Gastroesophageal sphincter (tissue), 4 donors: ENCODE measurements around the gene TBC1D2B. TPM values are rescaled to one million over a fixed set of nuclear protein-coding genes. Genes with fewer than 3 reads are reported as not detected.

Experiments used
- ATAC-seq: fragments of 150-250 bp; one replicate; pipeline ENCODE4 v1.9.1; 2016; ENCODE audit warnings: mild to moderate bottlenecking, moderate library complexity
- H3K27ac ChIP-seq, 4 donors: fragments of 200-600 bp; sonication (generic) in 3 of 4; 1 replicate in 3 of 4; 2 replicates in 1 of 4; pipeline ENCODE4 v1.5.1; 2016 to 2019
- H3K27me3 ChIP-seq: fragments of 200-600 bp; sonication (generic); one replicate; pipeline ENCODE4 v1.5.1; 2019
- H3K36me3 ChIP-seq, 2 donors: fragments of 200-600 bp; sonication (generic); one replicate each; pipeline ENCODE4 v1.5.1; 2019; ENCODE audit warnings: control low read depth in 1 of 2
- H3K4me1 ChIP-seq, 3 donors: fragments of 200-600 bp; sonication (generic); 1 replicate in 2 of 3; 2 replicates in 1 of 3; pipeline ENCODE4 v1.5.1; 2016 to 2019; ENCODE audit warnings: control low read depth in 2 of 3
- H3K4me3 ChIP-seq, 2 donors: fragments of 200-600 bp; sonication (generic); one replicate each; pipeline ENCODE4 v1.5.1; 2019; ENCODE audit warnings: mild to moderate bottlenecking in 1 of 2, moderate library complexity in 1 of 2
- H3K9me3 ChIP-seq, 3 donors: fragments of 200-600 bp; sonication (generic); one replicate each; pipeline ENCODE4 v1.5.1; 2017 to 2019; ENCODE audit warnings: control low read depth in 2 of 3
- CTCF ChIP-seq, 4 experiments: fragments of 200-600 bp in 2 of 4; fragments of 450-650 bp in 2 of 4; sonication (generic) in 1 of 4; IDR thresholded peaks; one replicate each; pipeline ENCODE4 v1.5.1; 2017 to 2019; ENCODE audit warnings: antibody characterized with exemption in 4 of 4, mild to moderate bottlenecking in 2 of 4, moderate library complexity in 2 of 4
- EP300 ChIP-seq: sonication (generic); formaldehyde crosslinking; IDR thresholded peaks from one replicate; pipeline ENCODE4 v1.6.1; 2017; ENCODE audit warnings: antibody characterized with exemption, mild to moderate bottlenecking
- POLR2A ChIP-seq, 2 donors: fragments of 450-650 bp; IDR thresholded peaks; one replicate each; pipeline ENCODE4 v1.6.1; 2017; ENCODE audit warnings: antibody characterized with exemption in 2 of 2, mild to moderate bottlenecking in 2 of 2, moderate library complexity in 1 of 2
- POLR2AphosphoS5 ChIP-seq: sonication (generic); formaldehyde crosslinking; IDR thresholded peaks from one replicate; pipeline ENCODE4 v1.6.1; 2017; ENCODE audit warnings: antibody characterized with exemption
- WGBS, 2 donors: methylation state at CpG; one replicate each; pipeline ENCODE4 v1.1.5; 2018; ENCODE audit warnings: low coverage in 1 of 2; 5-methylcytosine and 5-hydroxymethylcytosine counted together
- total RNA-seq, 4 donors: library from RNA; depleted of rRNA; stranded (reverse); fragments of >200 nt; gene quantifications; one replicate each; pipeline ENCODE4 v1.1.0, GENCODE V29; 2016

TBC1D2B gene
- total RNA-seq, 4 donors from 2014 or later = 36.9 to 51.7 (median 46.5) TPM

GRCh38 chr15:78021761-78022160 is 55.8 kb downstream of the TBC1D2B start:
- Histone ChIP-seq H3K36me3 (peaks cover 0 to 74% of the 10 kb centered on the region in 2 donors), H3K4me3 (no peak overlapping the region), H3K27ac (no peak overlapping the region), H3K9me3 (no peaks in the 10 kb centered on the region), H3K4me1 (peaks cover 0 to 39% (median 13%) of the 10 kb centered on the region in 3 donors), H3K27me3 (no peaks in the 10 kb centered on the region)
- no peak for ATAC-seq
- TF ChIP-seq EP300 (no peak), CTCF (IDR thresholded peaks at IDR 0.05) (no peak), POLR2AphosphoS5 (no peak), POLR2A (IDR thresholded peaks at IDR 0.05) (no peak)
- WGBS, 2 donors = 83 to 100% methylated on average over 1 to 12 of the region's 12 CpGs

GRCh38 chr15:78020007-78020406 is 57.5 kb downstream of the TBC1D2B start:
- ATAC-seq = no peak
- peaks cover 0 to 77% of the 10 kb centered on the region in 2 donors for H3K36me3 ChIP-seq
- WGBS, 2 donors = 88 to 100% methylated on average over 1 of the region's 2 CpGs
- H3K4me1 ChIP-seq = peaks cover 0 to 26% (median 11%) of the 10 kb centered on the region in 3 donors
- no peak overlapping the region for H3K4me3 ChIP-seq
- no peaks in the 10 kb centered on the region for H3K9me3 ChIP-seq
- H3K27me3 ChIP-seq = no peaks in the 10 kb centered on the region
- no peak overlapping the region for H3K27ac ChIP-seq
- TF ChIP-seq POLR2A (IDR thresholded peaks at IDR 0.05) (no peak), POLR2AphosphoS5 (no peak), EP300 (no peak), CTCF (IDR thresholded peaks at IDR 0.05) (no peak)

GRCh38 chr15:78018946-78019644 is 58.4 kb downstream of the TBC1D2B start:
- no peak for TF ChIP-seq POLR2A (IDR thresholded peaks at IDR 0.05)
- TF ChIP-seq CTCF (IDR thresholded peaks at IDR 0.05) = no peak
- TF ChIP-seq POLR2AphosphoS5 = no peak
- no peak for TF ChIP-seq EP300
- Histone ChIP-seq H3K4me3 (no peak overlapping the region), H3K4me1 (peaks cover 0 to 17% (median 10%) of the 10 kb centered on the region in 3 donors), H3K27me3 (no peaks in the 10 kb centered on the region), H3K36me3 (peaks cover 0 to 77% of the 10 kb centered on the region in 2 donors), H3K9me3 (no peaks in the 10 kb centered on the region), H3K27ac (peak overlapping the region in 1 of 4 donors; percentile 16)
- 78 to 87% methylated on average over 11 of the region's 11 CpGs for WGBS, 2 donors
- ATAC-seq = no peak

GRCh38 chr15:78018445-78018844 is 59.1 kb downstream of the TBC1D2B start:
- Histone ChIP-seq H3K4me3 (no peak overlapping the region), H3K4me1 (peaks cover 0 to 10% (median 7%) of the 10 kb centered on the region in 3 donors), H3K27ac (peak overlapping the region in 1 of 4 donors; percentile 16), H3K36me3 (peaks cover 0 to 76% of the 10 kb centered on the region in 2 donors), H3K9me3 (no peaks in the 10 kb centered on the region), H3K27me3 (no peaks in the 10 kb centered on the region)
- TF ChIP-seq EP300 (no peak), POLR2AphosphoS5 (no peak), CTCF (IDR thresholded peaks at IDR 0.05) (no peak), POLR2A (IDR thresholded peaks at IDR 0.05) (no peak)
- 66 to 78% methylated on average over 4 of the region's 4 CpGs for WGBS, 2 donors
- no peak for ATAC-seq

GRCh38 chr15:78016860-78017259 is 60.7 kb downstream of the TBC1D2B start:
- 0 to 17% methylated on average over 1 of the region's 1 CpG for WGBS, 2 donors
- H3K4me1 ChIP-seq = no peaks in the 10 kb centered on the region
- no peaks in the 10 kb centered on the region for H3K9me3 ChIP-seq
- H3K27me3 ChIP-seq = no peaks in the 10 kb centered on the region
- H3K4me3 ChIP-seq = no peak overlapping the region
- TF ChIP-seq POLR2AphosphoS5 (no peak), POLR2A (IDR thresholded peaks at IDR 0.05) (no peak), EP300 (no peak), CTCF (IDR thresholded peaks at IDR 0.05) (no peak)
- no peak overlapping the region for H3K27ac ChIP-seq
- ATAC-seq = no peak
- H3K36me3 ChIP-seq = peaks cover 0 to 77% of the 10 kb centered on the region in 2 donors
